Urinary bladder (tissue), 4 donors: Measurements from ENCODE around the gene C1orf94. TPM values are rescaled to one million over a fixed set of nuclear protein-coding genes. Genes with fewer than 3 reads are reported as not detected.

Experiments
- DNase-seq: peaks from one replicate; pipeline ENCODE4 v3.0.0-alpha.2; 2015; ENCODE audit errors: extremely low spot score
- H3K27ac ChIP-seq: one replicate; pipeline ENCODE4 v1.5.1; 2013; ENCODE audit warnings: low read depth, mild to moderate bottlenecking, moderate library complexity
- H3K36me3 ChIP-seq: one replicate; pipeline ENCODE4 v1.6.1; 2013; ENCODE audit warnings: mild to moderate bottlenecking, moderate library complexity; ENCODE audit not compliant: insufficient read depth
- H3K4me1 ChIP-seq: one replicate; pipeline ENCODE4 v1.6.1; 2013; ENCODE audit warnings: mild to moderate bottlenecking, moderate library complexity; ENCODE audit not compliant: insufficient read depth
- H3K4me3 ChIP-seq: one replicate; pipeline ENCODE4 v1.5.1; 2013; ENCODE audit warnings: low read depth, low read length
- WGBS: extraction: QIAGEN DNeasy Blood & Tissue Kit; methylation state at CpG from one replicate; pipeline ENCODE4 v1.1.7; 2013; 5-methylcytosine and 5-hydroxymethylcytosine counted together
- polyA plus RNA-seq: library from polyadenylated mRNA; stranded (reverse); fragments of 200-250 nt; gene quantifications from one replicate; pipeline ENCODE4 v1.2.3, GENCODE V29; 2013
- total RNA-seq: library from RNA; depleted of rRNA; stranded (reverse); fragments of >200 nt; gene quantifications from one replicate; pipeline ENCODE4 v1.2.3, GENCODE V29; 2014
- donor health status: healthy with polysubstance abuse.
- donor health status: healthy.

C1orf94 gene, protein sequence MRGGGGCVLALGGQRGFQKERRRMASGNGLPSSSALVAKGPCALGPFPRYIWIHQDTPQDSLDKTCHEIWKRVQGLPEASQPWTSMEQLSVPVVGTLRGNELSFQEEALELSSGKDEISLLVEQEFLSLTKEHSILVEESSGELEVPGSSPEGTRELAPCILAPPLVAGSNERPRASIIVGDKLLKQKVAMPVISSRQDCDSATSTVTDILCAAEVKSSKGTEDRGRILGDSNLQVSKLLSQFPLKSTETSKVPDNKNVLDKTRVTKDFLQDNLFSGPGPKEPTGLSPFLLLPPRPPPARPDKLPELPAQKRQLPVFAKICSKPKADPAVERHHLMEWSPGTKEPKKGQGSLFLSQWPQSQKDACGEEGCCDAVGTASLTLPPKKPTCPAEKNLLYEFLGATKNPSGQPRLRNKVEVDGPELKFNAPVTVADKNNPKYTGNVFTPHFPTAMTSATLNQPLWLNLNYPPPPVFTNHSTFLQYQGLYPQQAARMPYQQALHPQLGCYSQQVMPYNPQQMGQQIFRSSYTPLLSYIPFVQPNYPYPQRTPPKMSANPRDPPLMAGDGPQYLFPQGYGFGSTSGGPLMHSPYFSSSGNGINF
- total RNA-seq (not detected), polyA plus RNA-seq (not detected)

DNA sequence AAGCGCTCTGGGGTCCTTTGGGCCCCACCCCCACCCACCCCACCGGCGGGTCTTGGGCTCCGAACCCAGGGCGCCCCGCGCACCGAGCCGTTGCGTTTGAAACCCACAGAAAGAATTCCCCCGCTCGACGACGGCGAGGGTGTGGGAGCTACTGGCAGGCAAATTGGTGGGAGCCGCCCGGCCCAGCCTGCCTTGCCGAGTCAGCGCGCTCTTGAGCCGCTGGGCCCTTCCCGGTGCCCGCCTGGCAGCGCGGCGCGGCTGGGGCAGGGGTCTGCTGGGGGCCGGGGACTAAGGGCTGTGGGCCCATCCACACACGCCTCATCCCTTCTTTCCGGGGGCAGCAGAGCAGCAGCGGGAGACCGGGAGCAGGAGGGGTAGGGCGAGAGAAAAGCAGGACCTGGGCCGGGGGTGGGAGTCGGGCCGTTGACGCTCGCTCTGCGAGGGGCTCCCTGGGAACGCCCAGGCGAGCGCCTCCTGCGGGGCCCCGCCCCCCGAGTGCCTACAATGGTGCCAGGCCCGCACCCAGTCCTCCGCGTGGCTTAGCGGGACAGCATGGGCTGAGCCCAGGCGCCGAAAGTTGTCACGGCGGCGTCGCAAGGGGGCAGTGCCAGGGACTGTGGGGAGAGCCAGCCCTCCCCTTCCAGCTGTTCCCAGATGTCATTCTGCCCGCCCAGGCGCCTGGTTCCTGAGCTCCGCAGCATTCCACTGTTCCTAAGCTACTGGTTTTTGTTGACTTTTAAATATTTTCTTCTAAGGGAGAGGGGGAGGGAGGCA, at the start of gene C1orf94:
Gene C1orf94, plus strand, starts transcription at position 78 of the 774 bp plus-strand sequence. CDS start 883 bp downstream, outside the sequence.
- Histone ChIP-seq H3K36me3 (no peaks in the 10 kb centered on the region), H3K27ac (no peak within 1 kb of the TSS), H3K4me1 (no peaks in the 10 kb centered on the region), H3K4me3 (no peak within 1 kb of the TSS)
- WGBS = 4% methylated on average over 58 of the region's 58 CpGs
- DNase-seq = no peak

DNA sequence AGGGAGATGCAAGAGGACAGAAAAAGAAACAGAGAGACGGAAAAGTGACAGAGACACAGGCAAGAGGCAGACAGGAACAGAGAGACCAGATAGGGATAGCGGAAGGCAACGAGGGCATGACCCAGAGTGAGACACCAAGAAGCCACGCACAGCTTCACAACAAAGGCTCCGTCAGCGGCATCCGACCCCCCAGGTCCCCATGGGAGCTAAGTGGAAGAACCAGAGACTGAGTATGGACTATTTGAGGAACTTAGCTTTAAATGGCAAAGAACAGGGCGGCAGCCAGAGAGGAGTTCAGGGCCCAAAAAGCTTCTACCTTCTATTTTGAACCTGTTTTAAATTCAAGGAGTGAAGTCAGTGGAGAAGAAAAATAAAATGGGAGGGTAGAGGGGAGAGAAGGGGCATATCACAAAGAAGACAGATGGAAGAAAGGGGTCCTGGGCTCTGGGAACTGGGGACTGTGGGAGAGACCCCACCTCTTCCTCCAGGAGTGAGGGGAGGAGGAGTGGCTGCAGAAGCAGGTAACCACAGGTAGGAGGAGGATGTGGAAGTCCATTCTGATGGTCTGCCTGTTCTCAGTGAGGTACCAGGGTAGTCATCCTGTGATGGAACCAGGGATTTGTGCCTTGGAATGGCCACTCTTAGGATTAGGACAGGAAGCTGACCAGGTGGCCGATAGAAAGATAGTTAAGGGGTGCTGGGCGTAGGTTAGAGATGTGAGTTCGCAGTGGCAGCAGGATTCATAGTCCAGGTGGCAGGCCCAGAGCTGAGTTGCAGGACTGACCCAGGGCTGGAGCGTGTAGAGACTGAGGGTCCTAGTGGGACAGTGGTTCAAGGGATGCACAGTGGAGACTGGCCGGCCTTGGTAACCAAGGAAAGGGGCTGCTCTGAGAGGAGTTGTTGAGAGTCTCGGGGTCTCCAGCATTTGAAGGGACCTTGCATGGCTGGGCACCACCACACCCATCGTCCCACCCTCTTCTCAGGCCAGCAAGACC, 49.4 kb upstream of the C1orf94 start:
- Histone ChIP-seq H3K4me3 (no peak overlapping the region), H3K36me3 (no peaks in the 10 kb centered on the region), H3K4me1 (no peaks in the 10 kb centered on the region), H3K27ac (no peak overlapping the region)
- no peak for DNase-seq
- 71% methylated on average over 15 of the region's 15 CpGs for WGBS

DNA sequence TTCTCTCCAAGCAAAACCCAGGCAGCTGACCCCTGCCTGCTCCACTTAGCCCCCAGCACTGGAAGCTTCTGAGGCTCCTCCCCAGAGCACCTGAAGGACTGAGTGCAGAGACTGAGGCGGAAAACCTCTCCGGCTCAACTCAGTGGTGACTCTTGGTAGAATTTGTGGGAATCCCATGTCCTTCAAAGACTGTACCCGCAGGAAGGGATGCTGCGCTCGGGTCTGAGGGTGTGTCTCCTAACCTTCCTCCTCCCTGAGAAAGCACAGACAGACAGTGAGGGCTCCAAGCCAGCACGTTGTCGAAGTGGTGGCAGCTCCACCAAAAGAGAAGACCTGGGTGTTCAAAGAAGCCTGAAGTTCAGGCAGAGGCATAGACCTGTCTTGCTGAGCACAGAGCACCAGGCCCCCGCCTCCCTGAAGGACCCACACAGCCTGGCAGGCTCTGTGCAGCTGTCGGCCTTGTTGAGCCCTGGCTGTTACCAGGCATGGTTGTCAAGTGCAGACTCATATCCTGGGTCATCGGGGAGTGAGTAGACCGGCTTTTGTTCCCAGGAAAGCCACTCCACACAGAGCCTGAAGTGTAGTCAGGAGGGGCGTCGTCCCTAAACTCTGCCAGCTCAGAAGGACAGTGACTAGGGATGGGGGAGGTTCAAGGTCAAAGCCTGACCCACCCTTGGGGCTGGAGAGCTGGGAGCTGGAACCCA, 48.4 kb upstream of the C1orf94 start:
- Histone ChIP-seq H3K36me3 (no peaks in the 10 kb centered on the region), H3K4me3 (no peak overlapping the region), H3K27ac (no peak overlapping the region), H3K4me1 (no peaks in the 10 kb centered on the region)
- WGBS = 87% methylated on average over 13 of the region's 13 CpGs
- DNase-seq = no peak

DNA sequence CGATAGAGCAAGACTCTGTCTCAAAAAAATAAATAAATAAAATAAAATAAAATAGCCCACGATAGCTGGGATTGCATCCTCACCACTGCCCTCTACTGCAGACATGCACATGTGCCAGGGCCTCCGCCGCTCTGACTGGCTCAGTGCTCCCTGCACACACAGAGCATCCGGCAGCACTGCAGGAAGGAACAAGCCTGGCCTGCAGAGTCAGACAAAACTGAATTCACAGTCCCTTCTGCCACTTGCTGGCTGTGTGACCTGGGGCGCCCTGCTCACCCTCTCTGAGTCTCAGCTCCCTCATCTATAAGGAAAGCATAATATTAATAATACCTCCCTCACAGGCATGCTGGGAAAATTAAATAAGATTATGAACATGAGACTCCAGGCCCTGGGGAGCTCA, 47.1 kb upstream of the C1orf94 start:
- WGBS = 76% methylated on average over 6 of the region's 6 CpGs
- DNase-seq = no peak
- no peak overlapping the region for H3K27ac ChIP-seq

DNA sequence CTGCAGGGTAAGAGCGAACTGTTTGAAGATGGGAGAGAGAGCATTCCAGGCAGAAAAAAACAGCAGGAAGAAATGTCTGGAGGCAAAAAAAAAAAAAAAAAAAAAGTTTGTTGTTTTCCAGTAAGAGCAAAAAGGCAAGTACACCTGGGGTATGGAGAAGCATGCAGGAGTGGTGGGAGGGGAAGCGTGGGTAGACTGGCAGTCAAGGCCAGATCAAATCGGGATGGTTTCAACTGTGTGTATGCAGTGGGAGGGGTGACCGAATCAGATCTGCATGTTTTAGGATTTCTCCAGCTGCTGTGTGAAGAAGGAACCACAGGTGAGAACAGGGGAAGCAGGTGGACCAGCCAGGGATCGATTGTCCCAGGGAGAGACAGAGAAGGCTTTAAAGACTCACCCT, 46.4 kb upstream of the C1orf94 start:
- no peak for DNase-seq
- no peaks in the 10 kb centered on the region for H3K36me3 ChIP-seq
- 86% methylated on average over 5 of the region's 5 CpGs for WGBS
- H3K4me1 ChIP-seq = no peaks in the 10 kb centered on the region
- H3K27ac ChIP-seq = no peak overlapping the region
- H3K4me3 ChIP-seq = no peak overlapping the region

More for the DNA sequence above, 47.1 kb upstream of the C1orf94 start:
- Histone ChIP-seq H3K4me3 (no peak overlapping the region), H3K4me1 (no peaks in the 10 kb centered on the region), H3K36me3 (no peaks in the 10 kb centered on the region)

DNA sequence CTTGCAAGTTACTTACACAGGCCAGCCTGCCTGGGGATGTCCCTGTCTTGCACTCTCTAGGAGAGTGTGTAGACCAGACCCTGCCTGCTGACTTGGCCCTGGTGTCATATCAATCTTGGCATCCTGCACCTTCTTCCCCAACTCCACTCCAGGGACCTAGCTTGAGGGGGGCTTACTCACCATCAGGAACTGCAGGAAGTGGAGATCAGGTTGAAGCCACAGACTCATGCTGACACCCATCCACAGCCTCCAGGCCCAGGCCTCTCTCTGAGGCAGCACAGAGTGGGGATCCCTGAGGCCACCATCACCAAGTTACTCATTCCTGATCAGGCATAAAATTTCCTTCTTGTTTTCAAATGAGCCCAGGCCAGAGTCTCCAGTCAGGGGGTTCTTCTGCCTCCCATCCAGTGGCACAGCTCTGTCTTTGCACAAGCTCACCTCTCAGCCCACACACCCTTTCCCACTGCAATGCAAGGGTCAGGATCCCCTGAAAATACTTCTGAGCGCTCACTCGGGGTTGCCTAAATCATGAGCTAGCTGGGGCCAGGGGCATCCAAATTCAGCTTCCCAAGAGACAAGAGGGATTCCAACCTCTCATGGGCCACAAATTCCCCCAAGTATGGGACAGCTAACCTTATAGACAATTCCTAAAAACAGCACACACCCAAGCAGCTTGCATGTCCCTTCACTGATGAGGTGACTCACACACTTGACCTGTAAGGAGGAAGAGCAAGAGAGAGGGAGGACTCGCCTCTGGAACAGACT, 45.1 kb upstream of the C1orf94 start:
- no peaks in the 10 kb centered on the region for H3K36me3 ChIP-seq
- H3K4me3 ChIP-seq = no peak overlapping the region
- 93% methylated on average over 3 of the region's 3 CpGs for WGBS
- H3K27ac ChIP-seq = no peak overlapping the region
- no peaks in the 10 kb centered on the region for H3K4me1 ChIP-seq
- no peak for DNase-seq

DNA sequence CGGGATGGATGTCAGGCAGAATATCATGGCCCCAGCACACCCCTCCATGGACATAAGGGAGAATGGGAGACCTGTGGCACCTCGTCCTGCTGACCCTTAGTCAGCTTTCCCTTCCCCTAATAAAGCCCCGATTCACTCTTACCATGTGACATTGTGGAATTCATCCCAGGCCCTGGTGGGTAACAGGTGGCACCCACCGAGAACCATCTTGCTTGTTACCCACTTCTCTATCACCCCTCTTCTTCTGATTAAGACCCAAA, 44.6 kb upstream of the C1orf94 start:
- WGBS = 80% methylated on average over 4 of the region's 4 CpGs

DNA sequence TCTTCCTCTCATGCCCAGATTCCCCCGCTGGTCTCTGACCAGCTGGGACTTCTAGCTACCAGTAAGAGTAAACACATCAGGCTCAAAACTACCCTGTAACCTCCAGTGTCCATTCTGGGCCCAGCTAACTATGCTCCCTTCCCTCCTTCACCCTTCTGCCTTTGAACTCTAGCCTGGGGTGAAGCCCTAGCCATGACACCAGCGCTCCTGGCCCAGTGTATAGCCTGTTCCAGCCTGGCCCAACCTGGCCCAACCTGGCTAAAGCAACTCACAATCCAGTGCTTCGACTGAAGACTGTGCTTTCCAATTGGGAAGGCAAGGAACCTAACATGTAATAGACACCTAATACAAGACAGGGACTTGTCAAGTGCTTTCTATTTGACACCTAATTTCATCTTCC, 39.3 kb upstream of the C1orf94 start:
- 77% methylated on average over 3 of the region's 3 CpGs for WGBS
- no peaks in the 10 kb centered on the region for H3K4me1 ChIP-seq
- no peaks in the 10 kb centered on the region for H3K36me3 ChIP-seq
- DNase-seq = no peak
- H3K4me3 ChIP-seq = no peak overlapping the region
- no peak overlapping the region for H3K27ac ChIP-seq

More for the DNA sequence above, 44.6 kb upstream of the C1orf94 start:
- no peak for DNase-seq
- Histone ChIP-seq H3K36me3 (no peaks in the 10 kb centered on the region), H3K4me3 (no peak overlapping the region), H3K4me1 (no peaks in the 10 kb centered on the region), H3K27ac (no peak overlapping the region)

DNA sequence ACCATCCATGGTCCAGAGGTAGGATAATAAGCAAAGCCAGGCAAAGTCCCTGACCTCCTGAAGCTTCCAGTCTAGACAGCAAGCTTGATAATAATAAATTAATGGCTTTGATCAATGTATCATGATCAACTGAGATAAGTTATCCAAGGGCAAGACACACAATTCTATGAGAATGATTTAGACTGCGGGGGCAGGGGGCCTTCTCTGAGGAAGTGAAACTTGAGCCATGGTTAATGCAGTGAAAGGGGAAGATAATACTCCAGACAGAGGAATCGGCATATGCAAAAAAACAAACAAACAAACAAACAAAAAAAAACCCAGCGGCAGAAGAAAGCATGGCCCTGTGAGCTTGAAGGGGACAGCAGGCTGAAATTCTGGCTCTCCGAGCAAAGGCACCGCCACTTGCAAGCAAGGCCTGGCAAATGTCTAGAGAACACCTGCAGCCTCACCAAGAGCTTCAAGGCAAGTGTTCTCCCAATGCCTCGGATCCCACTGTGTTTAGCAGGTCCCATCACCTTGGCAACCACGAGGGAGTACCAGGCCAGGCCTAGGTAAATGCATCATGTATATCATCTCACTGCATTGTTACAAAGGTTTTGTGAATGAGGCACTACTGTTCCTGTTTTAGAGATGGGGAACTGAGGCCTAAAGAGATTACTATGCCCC, 36.6 kb upstream of the C1orf94 start:
- H3K36me3 ChIP-seq = no peaks in the 10 kb centered on the region
- H3K4me1 ChIP-seq = no peaks in the 10 kb centered on the region
- H3K27ac ChIP-seq = no peak overlapping the region
- no peak overlapping the region for H3K4me3 ChIP-seq
- DNase-seq = no peak
- WGBS = 59% methylated on average over 7 of the region's 7 CpGs

DNA sequence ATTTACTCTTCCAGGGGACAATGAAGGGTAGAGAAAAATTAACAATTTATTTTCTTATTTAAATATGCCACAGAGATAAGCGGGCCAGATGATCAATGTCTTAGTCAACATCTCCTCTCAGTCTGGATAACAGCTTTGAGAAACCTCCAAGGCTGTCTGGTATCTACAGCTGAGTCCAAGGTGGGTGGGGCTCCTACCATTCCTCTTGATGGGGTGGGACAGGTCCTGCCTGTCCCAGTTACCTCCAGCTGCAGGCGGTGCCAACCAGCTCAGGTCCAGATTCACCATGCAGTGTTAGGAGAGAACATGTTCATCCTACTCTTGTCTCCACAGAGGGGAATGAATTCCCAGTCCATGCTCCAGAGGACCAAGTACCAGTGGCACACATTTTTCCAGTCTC, 32.7 kb upstream of the C1orf94 start:
- no peak overlapping the region for H3K27ac ChIP-seq
- 81% methylated on average over 2 of the region's 2 CpGs for WGBS
- H3K36me3 ChIP-seq = no peaks in the 10 kb centered on the region
- no peaks in the 10 kb centered on the region for H3K4me1 ChIP-seq
- DNase-seq = no peak
- H3K4me3 ChIP-seq = no peak overlapping the region

DNA sequence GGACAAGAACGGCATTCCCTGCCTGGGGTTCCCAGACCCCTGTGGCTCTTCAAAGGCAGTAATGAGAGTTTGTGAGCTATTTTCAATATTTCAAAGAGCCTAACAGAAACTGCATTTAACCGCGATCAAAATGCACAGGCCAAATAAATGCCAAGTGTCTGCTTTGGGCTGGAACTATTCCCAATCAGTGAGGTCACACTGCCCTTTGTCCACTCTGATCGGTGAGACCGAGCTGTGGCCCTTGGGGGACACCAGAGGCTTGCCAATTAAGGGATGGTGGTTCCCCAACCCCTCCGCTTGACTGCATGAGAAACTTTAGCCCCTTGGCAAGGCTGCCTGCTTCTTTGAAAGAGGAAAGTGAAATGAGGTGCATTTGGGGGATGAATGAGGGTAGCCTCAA, 31.9 kb upstream of the C1orf94 start:
- DNase-seq = no peak
- WGBS = 83% methylated on average over 6 of the region's 6 CpGs
- Histone ChIP-seq H3K27ac (no peak overlapping the region), H3K4me3 (no peak overlapping the region), H3K36me3 (no peaks in the 10 kb centered on the region), H3K4me1 (no peaks in the 10 kb centered on the region)

DNA sequence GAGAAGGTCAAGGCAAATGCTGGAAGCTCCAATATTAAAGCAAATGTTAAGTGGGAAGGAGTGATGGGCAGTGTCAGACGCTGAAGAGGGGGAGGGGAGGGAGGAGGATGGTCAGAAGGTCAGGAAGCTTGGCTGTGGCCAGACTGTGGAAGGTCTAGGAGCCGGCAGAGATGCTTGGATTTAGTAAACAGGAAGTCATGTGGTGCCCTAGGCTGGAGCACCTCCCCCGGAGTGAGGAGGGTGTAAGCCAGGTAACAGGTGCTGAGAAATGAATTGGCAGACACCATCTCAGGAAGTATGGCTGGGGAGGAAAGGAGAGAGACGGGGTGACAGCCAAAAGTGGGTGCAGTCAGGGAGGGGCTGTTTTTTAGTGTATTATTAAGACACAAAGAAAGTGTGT, 29.4 kb upstream of the C1orf94 start:
- WGBS = 20% methylated on average over 4 of the region's 4 CpGs
- H3K4me3 ChIP-seq = no peak overlapping the region
- no peaks in the 10 kb centered on the region for H3K36me3 ChIP-seq
- DNase-seq = no peak
- H3K27ac ChIP-seq = no peak overlapping the region
- no peaks in the 10 kb centered on the region for H3K4me1 ChIP-seq
